Neural progenitor cell (in vitro differentiated cells): ENCODE results near the gene E2F2. TPM values are rescaled to one million over a fixed set of nuclear protein-coding genes. Genes with fewer than 3 reads are reported as not detected.

Experiments
- DNase-seq: peaks from one replicate; pipeline ENCODE4 v3.0.0-alpha.2; 2016; ENCODE audit warnings: low spot score
- H2AFZ ChIP-seq: fragments of 200-600 bp; sonication (generic); replicated peaks from 2 replicates; pipeline ENCODE4 v1.6.1; 2016; ENCODE audit warnings: antibody characterized with exemption
- H3F3A ChIP-seq: fragments of 200-600 bp; sonication (generic); 2 replicates; pipeline ENCODE4 v1.6.1; 2016; ENCODE audit warnings: antibody characterized with exemption, low read depth
- H3K27ac ChIP-seq: fragments of 200-600 bp; sonication (generic); 2 replicates; pipeline ENCODE4 v1.5.1; 2016; ENCODE audit warnings: mild to moderate bottlenecking
- H3K27me3 ChIP-seq: fragments of 200-600 bp; sonication (generic); 2 replicates; pipeline ENCODE4 v1.6.1; 2016; ENCODE audit warnings: mild to moderate bottlenecking, moderate library complexity
- H3K36me3 ChIP-seq: fragments of 200-600 bp; sonication (generic); 2 replicates; pipeline ENCODE4 v1.5.1; 2016
- H3K4me1 ChIP-seq: fragments of 200-600 bp; sonication (generic); 2 replicates; pipeline ENCODE4 v1.6.1; 2016; ENCODE audit warnings: mixed run types
- H3K4me2 ChIP-seq: fragments of 200-600 bp; sonication (generic); 2 replicates; pipeline ENCODE4 v1.6.1; 2016
- H3K4me3 ChIP-seq: fragments of 200-600 bp; sonication (generic); 2 replicates; pipeline ENCODE4 v1.5.1; 2016
- H3K79me2 ChIP-seq: fragments of 200-600 bp; sonication (generic); 2 replicates; pipeline ENCODE4 v1.6.1; 2016; ENCODE audit warnings: low read depth
- H3K9ac ChIP-seq: fragments of 200-600 bp; sonication (generic); 2 replicates; pipeline ENCODE4 v1.6.1; 2016
- H3K9me3 ChIP-seq: fragments of 200-600 bp; sonication (generic); 2 replicates; pipeline ENCODE4 v1.5.1; 2016; ENCODE audit warnings: low read depth
- H4K20me1 ChIP-seq: fragments of 200-600 bp; sonication (generic); 2 replicates; pipeline ENCODE4 v1.6.1; 2016; ENCODE audit warnings: low read depth
- H3K27ac Mint-ChIP-seq: 3 replicates; pipeline ENCODE4 v1.8.0; 2021; ENCODE audit warnings: mixed read lengths
- H3K27me3 Mint-ChIP-seq: 2 replicates; pipeline ENCODE4 v1.8.0; 2022; ENCODE audit warnings: low read depth, mild to moderate bottlenecking, inconsistent platforms, moderate library complexity, mixed read lengths; ENCODE audit not compliant: insufficient read depth
- H3K36me3 Mint-ChIP-seq: 3 replicates; pipeline ENCODE4 v1.8.0; 2021; ENCODE audit warnings: mixed read lengths
- H3K4me1 Mint-ChIP-seq: 3 replicates; pipeline ENCODE4 v1.8.0; 2021; ENCODE audit warnings: mixed read lengths
- H3K4me3 Mint-ChIP-seq: 3 replicates; pipeline ENCODE4 v1.8.0; 2021; ENCODE audit warnings: mild to moderate bottlenecking, moderate library complexity, mixed read lengths
- H3K9me3 Mint-ChIP-seq: 3 replicates; pipeline ENCODE4 v1.8.0; 2020; ENCODE audit warnings: mixed read lengths
- CTCF ChIP-seq: fragments of 200-600 bp; sonication (generic); IDR thresholded peaks from 2 replicates; pipeline ENCODE4 v1.5.1; 2017; ENCODE audit warnings: antibody characterized with exemption, mild to moderate bottlenecking
- EZH2 ChIP-seq: fragments of 200-600 bp; sonication (generic); IDR thresholded peaks from 2 replicates; pipeline ENCODE4 v1.6.1; 2017; ENCODE audit warnings: antibody characterized with exemption, mild to moderate bottlenecking, moderate library complexity
- EZH2phosphoT487 ChIP-seq: fragments of 200-600 bp; sonication (generic); IDR thresholded peaks from 2 replicates; pipeline ENCODE4 v1.6.1; 2017; ENCODE audit warnings: antibody characterized with exemption
- total RNA-seq: library from RNA; depleted of rRNA; stranded (reverse); fragments of >200 nt; gene quantifications from 2 replicates; pipeline ENCODE4 v1.2.3, GENCODE V29; 2015; ENCODE audit warnings: low replicate concordance

The E2F2 gene
- total RNA-seq, 1 donor from 2014 or later = 3.4 TPM

DNA sequence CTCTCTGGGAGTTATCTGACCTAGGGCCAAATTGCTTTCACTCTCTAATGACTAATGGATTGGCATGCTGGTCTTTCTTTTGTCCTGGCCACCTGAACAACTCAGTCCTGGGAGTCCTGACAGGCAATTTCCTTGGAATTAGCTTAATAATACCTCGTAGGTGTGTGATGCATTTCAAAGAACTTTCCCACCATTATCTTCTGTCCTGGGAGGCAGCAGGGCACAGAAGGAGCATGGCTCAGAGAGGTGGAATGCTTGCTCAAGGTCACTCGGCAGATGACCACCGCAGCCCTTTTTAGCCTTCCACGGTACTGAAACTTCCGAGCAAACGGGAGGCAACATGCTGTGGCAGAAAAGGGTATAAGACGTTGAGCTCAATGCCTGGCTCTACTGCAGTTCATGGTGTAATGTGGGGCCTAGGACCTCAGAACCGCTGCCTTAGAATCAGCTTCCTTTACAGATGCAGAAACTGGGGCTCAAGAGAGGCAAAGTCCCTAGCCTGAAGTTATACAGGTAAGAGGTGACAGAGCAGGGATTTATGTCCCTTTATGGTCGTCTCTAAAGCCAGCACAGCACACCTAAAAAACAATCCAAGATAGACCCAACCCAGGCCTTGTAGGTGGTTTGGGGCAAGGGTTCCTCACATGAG, 25.1 kb upstream of the E2F2 start:
- H3F3A ChIP-seq = peaks cover 75% of the 10 kb centered on the region
- H3K36me3 ChIP-seq = no peaks in the 10 kb centered on the region
- H3K9me3 ChIP-seq = no peaks in the 10 kb centered on the region
- H3K4me2 ChIP-seq = peak overlapping the region; percentile 90
- peaks cover 46% of the 10 kb centered on the region for H3K79me2 ChIP-seq
- peaks cover 11% of the 10 kb centered on the region for H3K27me3 Mint-ChIP-seq
- peaks cover 76% of the 10 kb centered on the region for H3K4me1 Mint-ChIP-seq
- peak overlapping the region; percentile 72 for H3K27ac ChIP-seq
- no peaks in the 10 kb centered on the region for H3K9me3 Mint-ChIP-seq
- peak overlapping the region; percentile 91 for H3K4me3 Mint-ChIP-seq
- peaks cover 63% of the 10 kb centered on the region for H3K4me1 ChIP-seq
- peaks cover 44% of the 10 kb centered on the region for H4K20me1 ChIP-seq
- no peak overlapping the region for H2AFZ ChIP-seq
- peak; percentile 63 for DNase-seq
- TF ChIP-seq CTCF (no peak), EZH2phosphoT487 (no peak), EZH2 (peak; percentile 32)
- peak overlapping the region; percentile 94 for H3K27ac Mint-ChIP-seq
- peak overlapping the region; percentile 91 for H3K4me3 ChIP-seq
- H3K27me3 ChIP-seq = peaks cover 17% of the 10 kb centered on the region
- no peak overlapping the region for H3K9ac ChIP-seq
- H3K36me3 Mint-ChIP-seq = peaks cover 15% of the 10 kb centered on the region

GRCh38 chr1:23555270-23555985, 24.4 kb upstream of the E2F2 start:
- H3K4me1 Mint-ChIP-seq = peaks cover 75% of the 10 kb centered on the region
- peaks cover 12% of the 10 kb centered on the region for H3K27me3 Mint-ChIP-seq
- TF ChIP-seq EZH2phosphoT487 (no peak), EZH2 (no peak), CTCF (no peak)
- peaks cover 44% of the 10 kb centered on the region for H4K20me1 ChIP-seq
- H3K27ac ChIP-seq = peak overlapping the region; percentile 72
- H3K4me3 ChIP-seq = peak overlapping the region; percentile 91
- peak; percentile 67 for DNase-seq
- peak overlapping the region; percentile 91 for H3K4me3 Mint-ChIP-seq
- no peak overlapping the region for H3K9ac ChIP-seq
- H3K79me2 ChIP-seq = peaks cover 41% of the 10 kb centered on the region
- peaks cover 17% of the 10 kb centered on the region for H3K27me3 ChIP-seq
- H3K27ac Mint-ChIP-seq = peak overlapping the region; percentile 91
- no peaks in the 10 kb centered on the region for H3K36me3 ChIP-seq
- H2AFZ ChIP-seq = no peak overlapping the region
- H3K4me1 ChIP-seq = peaks cover 57% of the 10 kb centered on the region
- H3K36me3 Mint-ChIP-seq = peaks cover 15% of the 10 kb centered on the region
- H3K9me3 Mint-ChIP-seq = no peaks in the 10 kb centered on the region
- peaks cover 68% of the 10 kb centered on the region for H3F3A ChIP-seq
- no peaks in the 10 kb centered on the region for H3K9me3 ChIP-seq
- peak overlapping the region; percentile 90 for H3K4me2 ChIP-seq

DNA sequence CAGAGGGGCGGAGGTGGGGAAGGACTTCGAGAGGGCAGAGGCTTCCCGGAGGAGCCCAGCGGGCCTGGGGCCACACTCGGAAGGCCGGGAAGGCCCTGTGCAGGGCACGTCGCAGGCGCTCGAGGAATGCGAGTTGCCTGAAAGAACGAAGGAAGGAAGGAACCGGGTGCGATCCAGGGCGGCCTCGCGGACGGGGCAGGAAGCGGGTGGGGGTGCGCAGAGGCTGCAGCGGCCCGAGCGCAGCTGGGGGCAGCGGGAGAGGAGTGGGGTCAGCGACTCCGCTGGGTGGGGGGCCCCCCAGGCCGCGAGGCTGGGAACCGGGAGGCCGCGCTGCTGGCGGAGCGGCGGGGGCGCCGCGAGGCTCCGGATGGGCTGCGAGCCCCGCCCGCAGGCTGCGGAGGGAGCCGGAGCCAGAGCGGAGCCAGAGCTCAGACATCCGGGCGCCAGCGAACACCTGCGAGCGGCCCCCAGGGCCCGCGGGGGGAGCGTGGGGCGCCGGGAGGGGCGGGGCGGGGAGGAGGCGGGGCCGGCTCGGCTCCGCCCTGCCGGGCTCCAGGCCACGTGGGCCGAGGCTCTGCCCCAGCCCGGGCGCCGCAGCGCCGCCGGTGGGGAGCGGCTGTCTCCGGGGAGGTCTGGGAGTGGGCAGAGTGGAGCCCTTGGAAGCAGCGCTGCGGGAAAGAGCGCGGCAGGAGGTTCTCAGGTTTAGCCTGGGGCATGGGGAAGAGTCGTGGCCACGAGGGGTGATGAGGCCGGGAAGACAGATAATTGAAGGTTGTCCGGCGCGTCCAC, 23.6 kb upstream of the E2F2 start:
- peaks cover 44% of the 10 kb centered on the region for H4K20me1 ChIP-seq
- H3K27ac ChIP-seq = peak overlapping the region; percentile 98
- TF ChIP-seq EZH2phosphoT487 (no peak), EZH2 (no peak), CTCF (peak; percentile 22)
- Mint-ChIP-seq H3K27ac (peak overlapping the region; percentile 96), H3K4me1 (peaks cover 68% of the 10 kb centered on the region), H3K4me3 (peak overlapping the region; percentile 91), H3K36me3 (peaks cover 15% of the 10 kb centered on the region), H3K27me3 (peaks cover 12% of the 10 kb centered on the region), H3K9me3 (no peaks in the 10 kb centered on the region)
- H3K36me3 ChIP-seq = no peaks in the 10 kb centered on the region
- H3K79me2 ChIP-seq = peaks cover 33% of the 10 kb centered on the region
- H3K27me3 ChIP-seq = peaks cover 17% of the 10 kb centered on the region
- no peaks in the 10 kb centered on the region for H3K9me3 ChIP-seq
- H3K4me3 ChIP-seq = peak overlapping the region; percentile 91
- peak overlapping the region; percentile 92 for H3K4me2 ChIP-seq
- H2AFZ ChIP-seq = no peak overlapping the region
- peak overlapping the region; percentile 80 for H3K9ac ChIP-seq
- H3F3A ChIP-seq = peaks cover 60% of the 10 kb centered on the region
- H3K4me1 ChIP-seq = peaks cover 51% of the 10 kb centered on the region
- peak; percentile 96 for DNase-seq
